Parathyroid adenoma (tissue), 2 donors: Measurements from ENCODE around the gene PRDM2.
"Not testable (repeated sequence)": the region's sequence is repeated elsewhere in the genome, so short reads cannot be mapped to it uniquely, and the experiment has no call there.

ENCODE experiments used
- H2AFZ ChIP-seq: fragments of 300-600 bp; sonication (generic); one replicate; pipeline ENCODE4 v1.7.0; 2017; ENCODE audit warnings: antibody characterized with exemption, mild to moderate bottlenecking
- H3K27ac ChIP-seq: fragments of 300-600 bp; sonication (generic); one replicate; pipeline ENCODE4 v1.7.0; 2017
- H3K27me3 ChIP-seq: fragments of 300-600 bp; sonication (generic); one replicate; pipeline ENCODE4 v1.7.0; 2017; ENCODE audit warnings: low read length; ENCODE audit not compliant: control insufficient read depth, insufficient read depth
- H3K36me3 ChIP-seq: fragments of 300-600 bp; sonication (generic); one replicate; pipeline ENCODE4 v1.7.0; 2017; ENCODE audit warnings: low read length; ENCODE audit not compliant: control insufficient read depth, insufficient read depth
- H3K4me1 ChIP-seq: fragments of 300-600 bp; sonication (generic); one replicate; pipeline ENCODE4 v1.7.0; 2017; ENCODE audit warnings: control low read depth
- H3K4me2 ChIP-seq: fragments of 300-600 bp; sonication (generic); one replicate; pipeline ENCODE4 v1.7.0; 2017; ENCODE audit warnings: low read length
- H3K4me3 ChIP-seq: fragments of 300-600 bp; sonication (generic); one replicate; pipeline ENCODE4 v1.7.0; 2017; ENCODE audit warnings: low read depth, low read length
- H3K79me2 ChIP-seq: fragments of 300-600 bp; sonication (generic); one replicate; pipeline ENCODE4 v1.7.0; 2017; ENCODE audit warnings: control low read depth
- H3K9ac ChIP-seq: fragments of 300-600 bp; sonication (generic); one replicate; pipeline ENCODE4 v1.7.0; 2017; ENCODE audit warnings: mild to moderate bottlenecking
- H3K9me3 ChIP-seq: fragments of 300-600 bp; sonication (generic); one replicate; pipeline ENCODE4 v1.7.0; 2017; ENCODE audit warnings: low read length; ENCODE audit not compliant: control insufficient read depth
- CTCF ChIP-seq: fragments of 300-600 bp; sonication (generic); IDR thresholded peaks from one replicate; pipeline ENCODE4 v1.7.0; 2017; ENCODE audit warnings: antibody characterized with exemption, mild to moderate bottlenecking
- donor health status: primary hyperparathyroidism.

Gene PRDM2

DNA sequence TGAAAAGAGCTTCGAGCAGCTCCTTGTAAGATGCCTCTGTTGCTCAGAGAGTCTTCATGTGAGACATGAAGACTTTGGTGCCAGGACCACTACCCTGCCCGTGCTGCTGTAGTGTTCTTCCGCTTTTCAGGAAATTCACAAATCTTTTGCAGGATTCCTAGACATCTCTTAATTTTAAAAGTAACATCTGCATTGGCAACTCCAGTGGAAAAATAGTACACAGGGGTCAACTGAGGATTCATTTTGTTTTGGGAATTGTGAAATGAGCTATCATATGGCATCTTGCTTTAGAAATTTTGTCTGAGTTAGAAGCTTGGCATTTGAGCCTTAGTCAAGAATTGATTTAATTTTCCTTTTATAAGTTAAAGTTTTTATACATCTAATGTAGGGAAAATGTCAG, 7.2 kb downstream of the PRDM2 start:
- H3K4me1 ChIP-seq = no peaks in the 10 kb centered on the region
- H2AFZ ChIP-seq = no peak overlapping the region
- H3K4me2 ChIP-seq = no peak overlapping the region
- H3K9ac ChIP-seq = no peak overlapping the region
- no peaks in the 10 kb centered on the region for H3K27me3 ChIP-seq
- no peak for TF ChIP-seq CTCF
- H3K79me2 ChIP-seq = no peaks in the 10 kb centered on the region
- no peak overlapping the region for H3K4me3 ChIP-seq
- H3K36me3 ChIP-seq = no peaks in the 10 kb centered on the region
- H3K27ac ChIP-seq = no peak overlapping the region
- H3K9me3 ChIP-seq = no peaks in the 10 kb centered on the region

GRCh38 chr1:13708380-13708982, 8.5 kb downstream of the PRDM2 start:
- Histone ChIP-seq H3K9ac (no peak overlapping the region), H3K27ac (no peak overlapping the region), H3K27me3 (no peaks in the 10 kb centered on the region), H3K9me3 (no peaks in the 10 kb centered on the region), H3K36me3 (no peaks in the 10 kb centered on the region), H3K4me3 (no peak overlapping the region), H3K4me1 (no peaks in the 10 kb centered on the region), H2AFZ (no peak overlapping the region), H3K79me2 (no peaks in the 10 kb centered on the region), H3K4me2 (no peak overlapping the region)
- no peak for TF ChIP-seq CTCF

GRCh38 chr1:13710086-13710485, 10.1 kb downstream of the PRDM2 start:
- H3K27me3 ChIP-seq = no peaks in the 10 kb centered on the region
- no peak overlapping the region for H3K9ac ChIP-seq
- H2AFZ ChIP-seq = no peak overlapping the region
- H3K4me2 ChIP-seq = no peak overlapping the region
- H3K79me2 ChIP-seq = no peaks in the 10 kb centered on the region
- H3K27ac ChIP-seq = no peak overlapping the region
- TF ChIP-seq CTCF = no peak
- no peaks in the 10 kb centered on the region for H3K36me3 ChIP-seq
- no peaks in the 10 kb centered on the region for H3K4me1 ChIP-seq
- no peaks in the 10 kb centered on the region for H3K9me3 ChIP-seq
- H3K4me3 ChIP-seq = no peak overlapping the region

- Histone ChIP-seq H3K4me1 (no peaks in the 10 kb centered on the region), H3K79me2 (no peaks in the 10 kb centered on the region), H3K9me3 (no peaks in the 10 kb centered on the region), H3K36me3 (no peaks in the 10 kb centered on the region), H3K9ac (no peak overlapping the region), H3K4me3 (no peak overlapping the region), H3K4me2 (no peak overlapping the region), H3K27me3 (no peaks in the 10 kb centered on the region), H3K27ac (no peak overlapping the region), H2AFZ (no peak overlapping the region)
- no peak for TF ChIP-seq CTCF
Measured at GRCh38 chr1:13714851-13715250, 14.9 kb downstream of the PRDM2 start.

- not testable (repeated sequence) for H3K27ac ChIP-seq, H3K9ac ChIP-seq, H3K4me1 ChIP-seq, H3K9me3 ChIP-seq, H3K4me3 ChIP-seq, H3K4me2 ChIP-seq, H2AFZ ChIP-seq, H3K27me3 ChIP-seq, H3K79me2 ChIP-seq, H3K36me3 ChIP-seq
Measured at GRCh38 chr1:13715616-13716287, 15.8 kb downstream of the PRDM2 start.
